ENCODE measurements around the gene FRAT2.
"Not testable (repeated sequence)": the region's sequence is repeated elsewhere in the genome, so short reads cannot be mapped to it uniquely, and the experiment has no call there.

FRAT2 gene

GRCh38 chr10:97356318-97356914 lies 21.9 kb upstream of the FRAT2 start:
- 92 to 98% methylated on average over 3 to 6 of the region's 6 CpGs for WGBS, 2 experiments (ENCODE audit: insufficient coverage in 2 of 2)
- Histone ChIP-seq H3K27ac (ENCODE audit: low read depth, low read length, severe bottlenecking) (no peak overlapping the region), H3K4me1 (ENCODE audit: control insufficient read depth, insufficient read depth, low read length, poor library complexity, severe bottlenecking) (no peaks in the 10 kb centered on the region), H3K36me3 (ENCODE audit: control insufficient read depth, insufficient read depth, low read length) (peaks cover 77% of the 10 kb centered on the region), H3K4me3 (ENCODE audit: extremely low read depth, insufficient read depth, low read length, poor library complexity, severe bottlenecking) (no peak overlapping the region), H3K9me3 (ENCODE audit: control insufficient read depth, low read length) (no peaks in the 10 kb centered on the region)

GRCh38 chr10:97355571-97355975 lies 21.0 kb upstream of the FRAT2 start:
- H3K27ac ChIP-seq (ENCODE audit: low read depth, low read length, severe bottlenecking), result peak overlapping the region; percentile 41
- no peak overlapping the region for H3K4me3 ChIP-seq (ENCODE audit: extremely low read depth, insufficient read depth, low read length, poor library complexity, severe bottlenecking)
- H3K4me1 ChIP-seq (ENCODE audit: control insufficient read depth, insufficient read depth, low read length, poor library complexity, severe bottlenecking), result no peaks in the 10 kb centered on the region
- no peaks in the 10 kb centered on the region for H3K9me3 ChIP-seq (ENCODE audit: control insufficient read depth, low read length)
- 75 to 88% methylated on average over 4 to 5 of the region's 5 CpGs for WGBS, 2 experiments (ENCODE audit: insufficient coverage in 2 of 2)
- peaks cover 71% of the 10 kb centered on the region for H3K36me3 ChIP-seq (ENCODE audit: control insufficient read depth, insufficient read depth, low read length)

GRCh38 chr10:97353945-97354344 lies 19.4 kb upstream of the FRAT2 start:
- WGBS, 2 experiments (ENCODE audit: insufficient coverage in 2 of 2), result 86 to 89% methylated on average over 1 to 3 of the region's 4 CpGs
- Histone ChIP-seq H3K4me3 (ENCODE audit: extremely low read depth, insufficient read depth, low read length, poor library complexity, severe bottlenecking) (no peak overlapping the region), H3K9me3 (ENCODE audit: control insufficient read depth, low read length) (no peaks in the 10 kb centered on the region), H3K27ac (ENCODE audit: low read depth, low read length, severe bottlenecking) (no peak overlapping the region), H3K4me1 (ENCODE audit: control insufficient read depth, insufficient read depth, low read length, poor library complexity, severe bottlenecking) (no peaks in the 10 kb centered on the region), H3K36me3 (ENCODE audit: control insufficient read depth, insufficient read depth, low read length) (peaks cover 56% of the 10 kb centered on the region)

DNA sequence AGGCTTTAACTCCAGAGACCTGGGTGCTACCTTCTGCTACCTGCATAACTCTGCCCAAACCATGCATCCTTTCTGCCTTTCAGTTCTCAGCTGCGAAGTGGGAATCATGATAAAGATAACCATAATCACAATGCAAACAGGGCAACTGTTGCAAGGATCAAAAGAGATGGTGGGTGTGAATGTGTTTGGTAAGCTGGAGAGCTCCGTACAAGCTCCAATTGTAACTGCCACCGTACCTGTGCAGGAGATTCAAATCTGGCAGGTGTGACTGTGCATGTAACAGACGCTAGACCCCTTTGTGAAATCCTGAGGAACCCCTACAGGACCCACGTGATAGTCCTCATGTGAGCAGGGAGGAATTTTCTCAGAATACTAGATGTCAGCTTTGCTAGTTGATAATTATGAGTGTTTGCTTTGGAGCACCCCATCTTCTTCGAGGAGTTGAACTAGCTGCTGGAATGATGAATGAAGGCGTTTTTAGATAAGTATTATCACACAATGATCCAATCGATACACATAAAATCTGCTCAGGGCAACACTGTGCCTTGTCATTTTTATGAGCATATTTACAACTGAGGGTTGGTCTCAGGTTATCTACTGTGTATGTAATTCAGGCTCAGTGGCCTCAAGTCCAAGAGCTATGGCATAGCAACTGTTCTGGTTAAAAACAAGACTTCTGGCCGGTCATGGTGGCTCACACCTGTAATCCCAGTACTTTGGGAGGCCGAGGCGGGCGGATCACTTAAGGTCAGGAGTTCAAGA lies 15.4 kb upstream of the FRAT2 start:
- peaks cover 21% of the 10 kb centered on the region for H3K36me3 ChIP-seq (ENCODE audit: control insufficient read depth, insufficient read depth, low read length)
- no peaks in the 10 kb centered on the region for H3K4me1 ChIP-seq (ENCODE audit: control insufficient read depth, insufficient read depth, low read length, poor library complexity, severe bottlenecking)
- 88 to 95% methylated on average over 6 to 7 of the region's 12 CpGs for WGBS, 2 experiments (ENCODE audit: insufficient coverage in 2 of 2)
- no peaks in the 10 kb centered on the region for H3K9me3 ChIP-seq (ENCODE audit: control insufficient read depth, low read length)
- no peak overlapping the region for H3K4me3 ChIP-seq (ENCODE audit: extremely low read depth, insufficient read depth, low read length, poor library complexity, severe bottlenecking)
- no peak overlapping the region for H3K27ac ChIP-seq (ENCODE audit: low read depth, low read length, severe bottlenecking)

GRCh38 chr10:97347317-97347716 lies 12.8 kb upstream of the FRAT2 start:
- no peaks in the 10 kb centered on the region for H3K4me1 ChIP-seq (ENCODE audit: control insufficient read depth, insufficient read depth, low read length, poor library complexity, severe bottlenecking)
- H3K9me3 ChIP-seq (ENCODE audit: control insufficient read depth, low read length), result no peaks in the 10 kb centered on the region
- H3K36me3 ChIP-seq (ENCODE audit: control insufficient read depth, insufficient read depth, low read length), result peaks cover 5% of the 10 kb centered on the region
- no peak overlapping the region for H3K27ac ChIP-seq (ENCODE audit: low read depth, low read length, severe bottlenecking)
- no peak overlapping the region for H3K4me3 ChIP-seq (ENCODE audit: extremely low read depth, insufficient read depth, low read length, poor library complexity, severe bottlenecking)
- WGBS, 2 experiments (ENCODE audit: insufficient coverage in 2 of 2), result 92 to 97% methylated on average over 4 of the region's 4 CpGs

DNA sequence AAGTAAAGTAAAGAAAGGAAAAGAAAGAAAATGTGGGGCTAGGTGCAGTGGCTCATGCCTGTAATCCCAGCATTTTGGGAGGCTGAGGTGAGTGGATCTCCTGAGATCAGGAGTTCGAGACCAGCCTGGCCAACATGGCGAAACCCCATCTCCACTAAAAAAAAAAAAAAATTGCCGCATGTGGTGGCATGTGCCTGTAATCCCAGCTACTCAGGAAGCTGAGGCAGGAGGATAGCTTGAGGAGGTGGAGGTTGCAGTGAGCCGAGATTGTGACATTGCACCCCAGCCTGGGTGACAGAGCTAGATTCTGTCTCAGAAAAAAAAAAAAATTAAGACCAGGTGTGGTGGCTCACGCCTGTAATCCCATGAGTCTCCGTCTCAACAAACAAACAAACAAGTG lies 9.1 kb upstream of the FRAT2 start:
- not testable (repeated sequence) for H3K4me1 ChIP-seq (ENCODE audit: control insufficient read depth, insufficient read depth, low read length, poor library complexity, severe bottlenecking); H3K9me3 ChIP-seq (ENCODE audit: control insufficient read depth, low read length); H3K4me3 ChIP-seq (ENCODE audit: extremely low read depth, insufficient read depth, low read length, poor library complexity, severe bottlenecking); H3K36me3 ChIP-seq (ENCODE audit: control insufficient read depth, insufficient read depth, low read length); H3K27ac ChIP-seq (ENCODE audit: low read depth, low read length, severe bottlenecking)
- 90 to 97% methylated on average over 3 to 6 of the region's 6 CpGs for WGBS, 2 experiments (ENCODE audit: insufficient coverage in 2 of 2)

GRCh38 chr10:97341416-97341815 lies 6.9 kb upstream of the FRAT2 start:
- Histone ChIP-seq H3K27ac (ENCODE audit: low read depth, low read length, severe bottlenecking) (no peak overlapping the region), H3K4me3 (ENCODE audit: extremely low read depth, insufficient read depth, low read length, poor library complexity, severe bottlenecking) (no peak overlapping the region), H3K36me3 (ENCODE audit: control insufficient read depth, insufficient read depth, low read length) (no peaks in the 10 kb centered on the region), H3K4me1 (ENCODE audit: control insufficient read depth, insufficient read depth, low read length, poor library complexity, severe bottlenecking) (peaks cover 8% of the 10 kb centered on the region), H3K9me3 (ENCODE audit: control insufficient read depth, low read length) (no peaks in the 10 kb centered on the region)
- WGBS, 2 experiments (ENCODE audit: insufficient coverage in 2 of 2), result 100% methylated on average over 1 to 2 of the region's 2 CpGs

DNA sequence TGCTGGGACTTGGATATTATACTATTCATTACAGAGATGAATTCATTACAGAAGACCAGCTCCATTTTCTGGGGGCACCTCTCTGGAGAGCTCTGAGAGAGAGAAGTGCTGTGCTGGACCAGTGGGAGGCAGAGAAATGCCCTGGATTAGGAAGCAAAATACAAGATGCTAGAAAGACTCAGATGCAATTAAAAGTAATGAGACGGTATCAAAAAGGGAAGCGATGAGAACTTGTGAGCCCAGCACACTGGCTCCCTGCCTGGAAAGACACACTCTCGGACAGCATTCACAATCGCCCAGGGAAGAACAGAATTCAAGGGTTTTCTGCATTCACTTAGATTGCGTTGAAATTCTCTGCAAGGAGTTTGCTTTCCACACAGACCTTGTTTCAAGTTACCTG lies 3.5 kb upstream of the FRAT2 start:
- no peaks in the 10 kb centered on the region for H3K36me3 ChIP-seq (ENCODE audit: control insufficient read depth, insufficient read depth, low read length)
- H3K9me3 ChIP-seq (ENCODE audit: control insufficient read depth, low read length), result no peaks in the 10 kb centered on the region
- H3K4me1 ChIP-seq (ENCODE audit: control insufficient read depth, insufficient read depth, low read length, poor library complexity, severe bottlenecking), result peaks cover 13% of the 10 kb centered on the region
- no peak overlapping the region for H3K4me3 ChIP-seq (ENCODE audit: extremely low read depth, insufficient read depth, low read length, poor library complexity, severe bottlenecking)
- H3K27ac ChIP-seq (ENCODE audit: low read depth, low read length, severe bottlenecking), result no peak overlapping the region
- 63% methylated on average over 5 of the region's 5 CpGs for WGBS, 2 experiments (ENCODE audit: insufficient coverage in 2 of 2)

- WGBS, 2 experiments (ENCODE audit: insufficient coverage in 2 of 2), result 3 to 5% methylated on average over 7 to 9 of the region's 11 CpGs
- Histone ChIP-seq H3K36me3 (ENCODE audit: control insufficient read depth, insufficient read depth, low read length) (no peaks in the 10 kb centered on the region), H3K4me1 (ENCODE audit: control insufficient read depth, insufficient read depth, low read length, poor library complexity, severe bottlenecking) (peaks cover 13% of the 10 kb centered on the region), H3K4me3 (ENCODE audit: extremely low read depth, insufficient read depth, low read length, poor library complexity, severe bottlenecking) (no peak overlapping the region), H3K9me3 (ENCODE audit: control insufficient read depth, low read length) (no peaks in the 10 kb centered on the region), H3K27ac (ENCODE audit: low read depth, low read length, severe bottlenecking) (no peak overlapping the region)
Observed at GRCh38 chr10:97336942-97337831, 2.7 kb upstream of the FRAT2 start.

DNA sequence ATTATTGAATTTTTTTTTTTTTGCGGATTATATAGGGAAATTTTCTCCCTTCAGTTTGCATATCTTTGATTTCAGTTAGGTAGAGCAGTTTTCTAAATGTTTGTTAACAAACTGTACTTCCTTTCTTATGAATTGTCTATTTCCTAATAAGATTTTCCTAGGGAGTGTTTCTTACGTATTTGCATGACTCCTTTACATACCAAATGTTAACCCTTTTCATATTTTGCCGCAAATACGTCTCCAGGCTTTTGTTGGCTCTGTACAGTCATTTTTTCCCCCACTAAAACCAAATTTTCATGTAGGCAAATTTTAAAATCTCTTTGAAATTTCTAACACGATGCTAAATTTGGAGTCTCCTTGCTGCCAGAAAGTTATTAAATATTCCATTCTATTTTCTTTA lies 1.9 kb upstream of the FRAT2 start:
- peaks cover 15% of the 10 kb centered on the region for H3K4me1 ChIP-seq (ENCODE audit: control insufficient read depth, insufficient read depth, low read length, poor library complexity, severe bottlenecking)
- H3K9me3 ChIP-seq (ENCODE audit: control insufficient read depth, low read length), result no peaks in the 10 kb centered on the region
- H3K27ac ChIP-seq (ENCODE audit: low read depth, low read length, severe bottlenecking), result no peak overlapping the region
- H3K4me3 ChIP-seq (ENCODE audit: extremely low read depth, insufficient read depth, low read length, poor library complexity, severe bottlenecking), result no peak overlapping the region
- WGBS, 2 experiments (ENCODE audit: insufficient coverage in 2 of 2), result 67 to 72% methylated on average over 2 of the region's 5 CpGs
- H3K36me3 ChIP-seq (ENCODE audit: control insufficient read depth, insufficient read depth, low read length), result peaks cover under 1% of the 10 kb centered on the region

All from mesodermal cell (in vitro differentiated cells).